Posterior vena cava (tissue), 2 donors: ENCODE measurements around the gene CNBP. TPM values are rescaled to one million over a fixed set of nuclear protein-coding genes. Genes with fewer than 3 reads are reported as not detected.

Experiments used
- DNase-seq: peaks from one replicate; pipeline ENCODE4 v3.0.0-alpha.2; 2020; ENCODE audit warnings: low spot score
- intact Hi-C, 2 donors: fragments of 100-400 bp; cut with DNase I; formaldehyde crosslinking; loops; one replicate each; pipeline versions ENCODE4 v1.14.1 to v1.14.2; 2022 to 2023
- total RNA-seq, 2 donors: library from RNA; stranded (reverse); fragmentation: NEBNext Ultra II Directional; extraction: Animal tissue kit (Norgen Biotek cat#: 25700); gene quantifications; one replicate each; pipeline ENCODE4 v1.2.1, GENCODE V29; 2021
- donor health status: DM: yes; HTN: yes; CAD: no.
- donor health status: DM: yes; HTN: yes; CAD: no.

Gene CNBP
- total RNA-seq, 2 donors from 2014 or later = 267 to 284 TPM

GRCh38 chr3:129119365-129120100 lies 64.2 kb downstream of the CNBP start:
- intact Hi-C loops = no loop called here
- DNase-seq = no peak

GRCh38 chr3:129118745-129119144 lies 65.0 kb downstream of the CNBP start:
- no peak for DNase-seq
- intact Hi-C loops = no loop called here

Other genes with a start within 250 kb of the CNBP start
- gene CFAP92, start 189.8 kb downstream of the CNBP start, total RNA-seq = under 1 TPM; 0.14 to 0.28 TPM
- 1 to 10 TPM; 1.3 to 2.1 TPM for gene EFCC1, start 182.6 kb downstream of the CNBP start, total RNA-seq
- gene GP9, start 123.1 kb downstream of the CNBP start, total RNA-seq = under 1 TPM in 1 of 2 donors, not detected in 1; 0.48 TPM
- gene RAB43, start 62.1 kb downstream of the CNBP start, total RNA-seq = 10 to 100 TPM; 18.1 to 21.7 TPM
- gene ISY1, start 22.8 kb downstream of the CNBP start, total RNA-seq = 10 to 100 TPM; 21.1 to 23.7 TPM
- gene COPG1, start 65.7 kb upstream of the CNBP start, total RNA-seq = 100 to 1,000 TPM; 139 to 143 TPM
- gene HMCES, start 95.0 kb upstream of the CNBP start, total RNA-seq = 10 to 100 TPM; 24.5 to 25.2 TPM
- gene EFCAB12, start 244.7 kb upstream of the CNBP start, total RNA-seq = under 1 TPM; 0.05 to 0.14 TPM